IMR-90 (cell line): ENCODE data around the gene DNAJA4. TPM values are rescaled to one million over a fixed set of nuclear protein-coding genes. Genes with fewer than 3 reads are reported as not detected.

Experiments
- ATAC-seq: fragments of 200-7000 bp; cut with Tn5 transposase; 2 replicates; pipeline ENCODE4 v1.9.1; 2020; ENCODE audit warnings: low read depth, mild to moderate bottlenecking, moderate library complexity
- BruUV-seq: library from RNA; stranded (reverse); fragments of 400-500 nt; replicated peaks from 2 replicates; lab custom pipeline; 2021; lab: Mats Ljungman, UMichigan
- CTCF ChIA-PET: fragments of 300-600 bp; formaldehyde crosslinking; extraction: SDS; loops from one replicate; lab custom pipeline; 2021; ENCODE audit warnings: antibody characterized with exemption; lab: Yijun Ruan, JAX
- POLR2A ChIA-PET: fragments of 300-600 bp; sonication (Branson Sonifier 250); formaldehyde crosslinking; loops from one replicate; lab custom pipeline; 2022; ENCODE audit warnings: antibody characterized with exemption; ENCODE audit not compliant: unreplicated experiment; lab: Charles Lee
- DNase-seq: peaks from one replicate; pipeline ENCODE4 v3.0.0; 2013
- H2AFZ ChIP-seq: replicated peaks from 2 replicates; pipeline ENCODE3; 2013; ENCODE audit warnings: low read length, mild to moderate bottlenecking; ENCODE audit not compliant: poor library complexity
- H2AK5ac ChIP-seq: 2 replicates; pipeline ENCODE4 v1.6.1; 2013; ENCODE audit warnings: low read depth, low read length, inconsistent platforms
- H2AK9ac ChIP-seq: replicated peaks from 2 replicates; pipeline ENCODE3; 2013; ENCODE audit warnings: mild to moderate bottlenecking, low read depth, low read length, moderate library complexity; ENCODE audit not compliant: poor library complexity
- H2BK120ac ChIP-seq: 2 replicates; pipeline ENCODE4 v1.6.1; 2013; ENCODE audit warnings: low read depth, low read length, inconsistent platforms
- H2BK15ac ChIP-seq: 3 replicates; pipeline ENCODE4 v1.6.1; 2013; ENCODE audit warnings: low read depth, low read length, inconsistent platforms
- H2BK20ac ChIP-seq: 2 replicates; pipeline ENCODE4 v1.6.1; 2013; ENCODE audit warnings: low read depth, mild to moderate bottlenecking, inconsistent platforms, low read length, moderate library complexity
- H2BK5ac ChIP-seq: 2 replicates; pipeline ENCODE4 v1.6.1; 2013; ENCODE audit warnings: mild to moderate bottlenecking, low read depth, low read length, inconsistent platforms; ENCODE audit not compliant: poor library complexity, severe bottlenecking
- H3K14ac ChIP-seq: replicated peaks from 2 replicates; pipeline ENCODE4 v1.6.1; 2013; ENCODE audit warnings: low read depth, low read length, inconsistent platforms
- H3K18ac ChIP-seq: 2 replicates; pipeline ENCODE4 v1.6.1; 2013; ENCODE audit warnings: low read depth, low read length, control low read depth
- H3K23ac ChIP-seq: 2 replicates; pipeline ENCODE4 v1.6.1; 2013; ENCODE audit warnings: low read depth, low read length, inconsistent platforms
- H3K27ac ChIP-seq: 2 replicates; pipeline ENCODE4 v1.5.1; 2013; ENCODE audit warnings: mild to moderate bottlenecking, control low read depth, low read length; ENCODE audit not compliant: insufficient read depth
- H3K27me3 ChIP-seq: 2 replicates; pipeline ENCODE4 v1.6.1; 2013; ENCODE audit warnings: low read length; ENCODE audit not compliant: control insufficient read depth, insufficient read depth
- H3K36me3 ChIP-seq: 2 replicates; pipeline ENCODE4 v1.6.1; 2013; ENCODE audit warnings: low read length, mixed read lengths; ENCODE audit not compliant: control insufficient read depth, insufficient read depth
- H3K4ac ChIP-seq: 2 replicates; pipeline ENCODE4 v1.6.1; 2013; ENCODE audit warnings: low read depth, low read length, inconsistent platforms
- H3K4me1 ChIP-seq: 2 replicates; pipeline ENCODE4 v1.6.1; 2013; ENCODE audit warnings: low read length, mixed read lengths; ENCODE audit not compliant: control insufficient read depth, insufficient read depth
- H3K4me2 ChIP-seq: 2 replicates; pipeline ENCODE4 v1.6.1; 2013; ENCODE audit warnings: low read depth, mild to moderate bottlenecking, control low read depth, low read length, moderate library complexity
- H3K4me3 ChIP-seq: 2 replicates; pipeline ENCODE4 v1.5.1; 2013; ENCODE audit warnings: low read depth, mild to moderate bottlenecking, control low read depth, low read length, moderate library complexity; ENCODE audit not compliant: insufficient read depth
- H3K56ac ChIP-seq: 2 replicates; pipeline ENCODE4 v1.6.1; 2013; ENCODE audit warnings: low read length, inconsistent platforms; ENCODE audit not compliant: insufficient read depth; ENCODE audit errors: extremely low read depth
- H3K79me1 ChIP-seq, 2 experiments: 2 replicates each; pipeline ENCODE4 v1.6.1; 2013; ENCODE audit warnings: low read length in 2 of 2, inconsistent platforms in 1 of 2, low read depth in 1 of 2
- H3K9ac ChIP-seq: 2 replicates; pipeline ENCODE4 v1.6.1; 2013; ENCODE audit warnings: low read depth, low read length, control low read depth
- H3K9me1 ChIP-seq: 2 replicates; pipeline ENCODE4 v1.6.1; 2013; ENCODE audit warnings: low read length, inconsistent platforms; ENCODE audit not compliant: insufficient read depth
- H3K9me3 ChIP-seq: 2 replicates; pipeline ENCODE4 v1.6.1; 2013; ENCODE audit warnings: low read length; ENCODE audit not compliant: control insufficient read depth, insufficient read depth
- H4K20me1 ChIP-seq: 2 replicates; pipeline ENCODE4 v1.6.1; 2013; ENCODE audit warnings: low read length, inconsistent platforms; ENCODE audit not compliant: insufficient read depth
- H4K5ac ChIP-seq: 2 replicates; pipeline ENCODE4 v1.6.1; 2013; ENCODE audit warnings: mild to moderate bottlenecking, low read depth, low read length, control low read depth
- H4K8ac ChIP-seq, 2 experiments: 2 replicates each; pipeline ENCODE4 v1.6.1; 2013; ENCODE audit warnings: low read depth in 2 of 2, low read length in 2 of 2, control low read depth in 1 of 2, inconsistent platforms in 1 of 2
- H4K91ac ChIP-seq: 2 replicates; pipeline ENCODE4 v1.6.1; 2013; ENCODE audit warnings: low read depth, low read length, inconsistent platforms; ENCODE audit not compliant: insufficient read depth
- CTCF ChIP-seq: conservative IDR thresholded peaks from 2 replicates; pipeline ENCODE4 v1.5.1; 2012; ENCODE audit warnings: mild to moderate bottlenecking, low read depth, low read length, improper control_type of control experiment
- MAZ ChIP-seq: IDR thresholded peaks from 2 replicates; pipeline ENCODE4 v1.6.1; 2012; ENCODE audit warnings: low read depth, mild to moderate bottlenecking, low read length, improper control_type of control experiment, moderate library complexity, borderline replicate concordance
- POLR2A ChIP-seq: IDR thresholded peaks from 2 replicates; pipeline ENCODE4 v1.6.1; 2012; ENCODE audit warnings: mild to moderate bottlenecking, low read depth, low read length
- RAD21 ChIP-seq: IDR thresholded peaks from 2 replicates; pipeline ENCODE4 v1.6.1; 2012; ENCODE audit warnings: low read length, improper control_type of control experiment
- RCOR1 ChIP-seq: IDR thresholded peaks from 2 replicates; pipeline ENCODE4 v1.6.1; 2012; ENCODE audit warnings: mild to moderate bottlenecking, low read length, improper control_type of control experiment; ENCODE audit not compliant: insufficient replicate concordance
- SMC3 ChIP-seq: fragments of 150-350 bp; IDR thresholded peaks from 2 replicates; pipeline ENCODE4 v1.6.1; 2016; ENCODE audit warnings: low read depth, mild to moderate bottlenecking, antibody characterized with exemption, low read length, moderate library complexity
- WGBS, 2 experiments: methylation state at CpG; one replicate each; pipeline versions ENCODE4 v1.1.5 to v1.1.7; 2013; ENCODE audit warnings: missing lambda C conversion rate in 2 of 2; ENCODE audit not compliant: insufficient read length in 1 of 2; ENCODE audit errors: extremely low coverage in 2 of 2; 5-methylcytosine and 5-hydroxymethylcytosine counted together
- dilution Hi-C: fragments of 300-500 bp; cut with HindIII; formaldehyde crosslinking; loops from one replicate; pipeline ENCODE4 v1.14.3; 2018; ENCODE audit warnings: low sequenced_read_pairs; ENCODE audit not compliant: unreplicated experiment
- in situ Hi-C: fragments of 300-500 bp; cut with MboI; formaldehyde crosslinking; loops from 3 replicates; pipeline ENCODE4 v1.14.3; 2019; ENCODE audit warnings: low sequenced_read_pairs, inconsistent platforms, mixed read lengths
- intact Hi-C: fragments of 100-400 bp; cut with micrococcal nuclease; formaldehyde crosslinking; loops from 2 replicates; pipeline ENCODE4 v1.10.0; 2022
- polyA plus RNA-seq, 3 experiments: library from polyadenylated mRNA; depleted of rRNA; stranded (reverse); fragments of >200 nt; gene quantifications; 2 replicates each; pipeline ENCODE4 v1.2.3, GENCODE V29; 2012; ENCODE audit warnings: low replicate concordance in 1 of 3
- total RNA-seq: library from RNA; depleted of rRNA; stranded (reverse); fragments of >200 nt; gene quantifications from 2 replicates; pipeline ENCODE4 v1.2.3, GENCODE V29; 2012

The DNAJA4 gene
- total and polyA plus RNA-seq, 2 of the 4 experiments (the other 2 are of a cell fraction): 0.18 to 0.32 TPM

- no peak for ATAC-seq
- TF ChIP-seq RCOR1 (no peak), RAD21 (no peak), MAZ (no peak), POLR2A (no peak), SMC3 (no peak), CTCF (no peak)
- Histone ChIP-seq H3K18ac (no peak overlapping the region), H3K9me1 (peaks cover 14% of the 10 kb centered on the region), H2BK20ac (no peak overlapping the region), H2BK120ac (no peak overlapping the region), H4K5ac (no peak overlapping the region), H3K4me2 (no peak overlapping the region), H2BK5ac (no peak overlapping the region), H3K36me3 (no peaks in the 10 kb centered on the region), H3K4me3 (no peak overlapping the region), H2BK15ac (no peak overlapping the region), H2AK9ac (no peak overlapping the region), H3K23ac (no peak overlapping the region), H3K4ac (no peak overlapping the region), H3K27ac (no peak overlapping the region), H3K79me1 (no peaks in the 10 kb centered on the region), H3K4me1 (peaks cover 4% of the 10 kb centered on the region; the same call in 1 of the 2 replicates), H2AFZ (no peak overlapping the region), H3K9me3 (no peaks in the 10 kb centered on the region), H3K14ac (no peak overlapping the region), H4K91ac (no peak overlapping the region), H3K27me3 (peaks cover 22% of the 10 kb centered on the region; the same call in 1 of the 2 replicates), H3K9ac (no peak overlapping the region), H4K20me1 (no peaks in the 10 kb centered on the region), H3K56ac (no peak overlapping the region), H4K8ac (no peak overlapping the region), H2AK5ac (no peak overlapping the region)
- BruUV-seq: no TSS peak
- in situ Hi-C loops: no loop called here
- ChIA-PET CTCF (no interaction called here), POLR2A (interaction anchor here (0.6 kb wide), 1 partner anchor 9 kb away, joined by 9 read pairs; no protein-coding TSS in a partner anchor)
- dilution Hi-C loops: no loop called here
- WGBS, 2 experiments: 97% methylated on average over 3 of the region's 5 CpGs; no CpG with 5 or more reads in 1 of the 2 experiments
- intact Hi-C loops: no loop called here
- DNase-seq: no peak
Observed at GRCh38 chr15:78324144-78324543, 59.8 kb downstream of the DNAJA4 start.
